GM10266 (cell line): ENCODE measurements around the gene PYGM.

ENCODE experiments used
- DNase-seq: peaks from one replicate; pipeline ENCODE4 v3.0.0; 2012; ENCODE audit errors: extremely low spot score
- CTCF ChIP-seq: IDR thresholded peaks from 2 replicates; pipeline ENCODE4 v1.5.1; 2012; ENCODE audit warnings: mild to moderate bottlenecking, low read depth; ENCODE audit not compliant: control insufficient read depth, insufficient read depth; ENCODE audit errors: missing control alignments

PYGM gene

GRCh38 chr11:64739871-64740270 is 19.9 kb downstream of the PYGM start:
- TF ChIP-seq CTCF: no peak
- DNase-seq: no peak

- no peak for DNase-seq
- no peak for TF ChIP-seq CTCF
Observed at GRCh38 chr11:64736654-64737053, 23.1 kb downstream of the PYGM start.

GRCh38 chr11:64735725-64736259 is 24.0 kb downstream of the PYGM start:
- no peak for TF ChIP-seq CTCF

GRCh38 chr11:64734811-64735724 is 24.7 kb downstream of the PYGM start:
- no peak for DNase-seq

More at GRCh38 chr11:64735725-64736259, 24.0 kb downstream of the PYGM start:
- DNase-seq: no peak

GRCh38 chr11:64731601-64732000 is 28.2 kb downstream of the PYGM start:
- no peak for DNase-seq
- TF ChIP-seq CTCF: no peak

More at GRCh38 chr11:64734811-64735724, 24.7 kb downstream of the PYGM start:
- TF ChIP-seq CTCF: no peak

- DNase-seq: no peak
- no peak for TF ChIP-seq CTCF
Observed at GRCh38 chr11:64729851-64730382, 29.9 kb downstream of the PYGM start.

- no peak for TF ChIP-seq CTCF
- no peak for DNase-seq
Observed at GRCh38 chr11:64728757-64729365, 30.9 kb downstream of the PYGM start.
